ENCODE results near the gene CCT2.

- TF ChIP-seq POLR2A (IDR thresholded peaks at IDR 0.05) (no peak), CTCF (IDR thresholded peaks at IDR 0.05 in 4 of 5, conservative IDR thresholded peaks at IDR 0.05 in 1 of 5) (no peak)
Measured at GRCh38 chr12:69623970-69624369, 38.7 kb downstream of the CCT2 start.
